GM18526 (cell line): ENCODE measurements around the gene POLR2E.
A peak's percentile ranks its signal among the peaks of the same experiment; 100 is the strongest.

Experiments
- POLR2A ChIP-seq: IDR thresholded peaks from 3 replicates; pipeline ENCODE4 v1.6.1; 2011; ENCODE audit not compliant: insufficient read length; ENCODE audit errors: extremely low read depth

The POLR2E gene

DNA sequence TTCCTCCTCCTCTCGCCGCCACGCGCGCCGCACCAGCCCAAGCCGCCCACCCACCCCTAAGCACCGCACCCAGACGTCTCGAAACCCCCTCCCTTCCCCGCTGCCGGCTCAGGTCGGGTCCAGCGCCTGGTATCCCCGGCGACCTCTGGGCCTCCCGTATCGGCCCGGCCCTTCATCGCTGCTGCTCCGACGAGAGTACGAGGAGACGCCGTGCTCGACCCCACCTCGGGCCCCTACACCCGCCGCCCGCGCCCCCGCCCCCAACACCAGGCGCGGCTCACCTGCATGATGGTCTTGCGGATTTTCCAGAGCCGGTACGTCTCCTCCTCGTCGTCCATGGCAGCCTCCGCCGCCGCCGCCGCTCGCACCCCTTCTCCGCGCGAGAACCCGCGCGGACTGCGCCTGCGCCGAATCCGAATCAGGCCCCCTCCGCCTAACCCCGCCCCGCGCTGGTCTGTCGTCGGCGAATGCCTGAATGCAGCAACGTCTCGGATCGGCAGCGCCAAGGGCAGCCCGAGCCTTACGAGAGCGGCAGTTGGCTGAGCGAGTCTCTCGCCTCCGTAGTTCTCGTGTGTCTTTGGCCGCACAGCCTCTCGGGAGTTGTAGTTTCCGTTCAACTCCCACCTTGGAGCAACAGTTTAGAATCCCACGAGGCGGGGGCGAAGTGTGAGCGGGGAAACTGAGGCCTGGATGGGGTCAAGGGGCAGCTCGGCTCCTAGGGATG lies at the start of gene POLR2E:
Gene POLR2E, minus strand, starts transcription at position 398 of the 724 bp plus-strand sequence. Its CDS starts 60 bp downstream, at position 338.
- peak; percentile 87 for TF ChIP-seq POLR2A

DNA sequence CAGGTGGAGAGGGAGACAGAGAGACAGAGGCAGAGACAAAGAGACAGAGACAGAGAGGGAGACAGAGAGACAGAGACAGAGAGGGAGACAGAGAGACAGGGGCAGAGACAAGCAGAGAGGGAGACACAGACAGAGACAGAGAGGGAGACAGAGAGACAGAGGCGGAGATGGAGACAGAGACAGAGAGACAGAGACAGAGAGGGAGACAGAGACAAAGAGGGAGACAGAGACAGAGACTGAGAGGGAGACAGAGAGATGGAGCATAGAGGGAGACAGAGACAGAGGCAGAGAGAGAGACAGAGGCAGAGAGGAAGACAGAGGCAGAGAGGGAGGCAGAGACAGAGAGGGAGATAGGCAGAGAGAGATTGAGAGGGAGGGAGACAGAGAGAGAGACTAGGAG lies 49.6 kb upstream of the POLR2E start:
- no peak for TF ChIP-seq POLR2A

DNA sequence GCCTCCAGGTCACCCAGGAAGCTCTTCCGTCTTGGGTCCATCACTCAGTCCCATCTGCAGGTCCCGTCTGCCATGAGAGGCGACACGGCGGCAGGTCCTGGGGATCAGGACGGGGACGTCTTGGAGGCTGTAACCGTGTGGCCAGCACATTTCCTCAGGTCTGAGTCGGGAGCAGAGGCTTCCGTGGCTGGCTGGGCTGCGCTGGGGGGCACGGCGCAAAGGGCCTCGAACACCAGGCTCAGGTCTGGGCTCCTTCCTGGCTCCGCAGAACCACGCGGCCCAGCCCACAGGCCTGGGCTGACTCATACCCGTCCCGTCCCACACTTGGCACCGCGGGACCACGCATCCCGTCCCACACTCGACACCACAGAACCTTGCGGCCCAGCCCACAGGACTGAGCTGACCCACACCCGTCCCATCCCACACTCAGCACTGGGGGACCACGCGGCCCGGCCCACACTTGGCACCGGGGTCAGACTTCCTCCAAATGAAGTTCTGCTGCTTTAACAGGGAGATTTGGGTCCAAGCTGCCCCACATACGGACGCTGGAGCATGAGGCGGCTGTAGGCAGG lies 48.7 kb upstream of the POLR2E start:
- no peak for TF ChIP-seq POLR2A

- TF ChIP-seq POLR2A, result no peak
Measured at GRCh38 chr19:1141944-1142343, 46.8 kb upstream of the POLR2E start.

GRCh38 chr19:1140272-1141027 lies 45.3 kb upstream of the POLR2E start:
- TF ChIP-seq POLR2A, result no peak

DNA sequence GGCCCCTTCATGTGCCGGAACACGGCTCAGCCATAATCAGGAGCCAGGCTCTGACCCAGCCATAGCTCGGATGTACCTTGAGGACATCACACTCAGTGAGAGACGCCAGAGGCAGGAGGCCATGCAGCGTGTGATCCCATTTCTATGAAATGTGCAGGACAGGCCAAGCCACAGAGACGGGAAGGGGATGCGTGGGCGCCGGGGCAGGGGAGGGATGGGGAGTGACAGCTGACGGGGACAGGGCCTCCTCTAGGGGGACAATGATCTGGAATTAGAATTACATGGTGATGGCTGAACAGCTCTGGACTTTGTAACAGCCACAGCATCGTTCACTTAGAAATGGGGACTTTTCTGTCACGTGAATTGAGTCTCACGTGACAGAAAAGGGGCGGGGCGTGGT lies 44.0 kb upstream of the POLR2E start:
- no peak for TF ChIP-seq POLR2A

GRCh38 chr19:1138121-1138520 lies 42.9 kb upstream of the POLR2E start:
- no peak for TF ChIP-seq POLR2A

- TF ChIP-seq POLR2A, result no peak
Measured at GRCh38 chr19:1136621-1137317, 41.6 kb upstream of the POLR2E start.

GRCh38 chr19:1136201-1136600 lies 41.0 kb upstream of the POLR2E start:
- no peak for TF ChIP-seq POLR2A

GRCh38 chr19:1135454-1135853 lies 40.3 kb upstream of the POLR2E start:
- TF ChIP-seq POLR2A, result no peak

DNA sequence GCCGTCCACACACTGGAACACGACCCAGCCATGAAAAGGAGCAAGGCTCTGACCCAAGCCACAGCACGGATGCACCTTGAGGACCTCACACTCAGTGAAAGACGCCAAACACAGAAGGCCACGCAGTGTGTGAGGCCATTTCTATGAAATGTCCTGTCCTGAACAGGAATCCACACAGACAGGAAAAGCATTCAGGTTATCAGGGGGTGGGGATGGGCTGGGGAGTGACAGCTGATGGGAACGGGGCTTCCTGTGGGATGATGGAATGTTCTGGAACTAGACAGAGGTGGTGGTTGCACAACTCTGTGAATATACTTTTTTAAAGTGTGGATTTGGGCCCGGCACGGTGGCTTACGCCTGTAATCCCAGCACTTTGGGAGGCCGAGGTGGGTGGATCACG lies 39.3 kb upstream of the POLR2E start:
- no peak for TF ChIP-seq POLR2A

- TF ChIP-seq POLR2A, result peak; percentile 57
Measured at GRCh38 chr19:1133471-1133929, 38.3 kb upstream of the POLR2E start.

GRCh38 chr19:1132552-1133383 lies 37.6 kb upstream of the POLR2E start:
- TF ChIP-seq POLR2A, result no peak

- peak; percentile 59 for TF ChIP-seq POLR2A
Measured at GRCh38 chr19:1131718-1132551, 36.8 kb upstream of the POLR2E start.
